Measurements from ENCODE around the gene EID2. TPM values are rescaled to one million over a fixed set of nuclear protein-coding genes. Genes with fewer than 3 reads are reported as not detected.

Gene EID2
- total and polyA plus RNA-seq, 10 donors = 7.9 to 17.7 (median 13.7) TPM

DNA sequence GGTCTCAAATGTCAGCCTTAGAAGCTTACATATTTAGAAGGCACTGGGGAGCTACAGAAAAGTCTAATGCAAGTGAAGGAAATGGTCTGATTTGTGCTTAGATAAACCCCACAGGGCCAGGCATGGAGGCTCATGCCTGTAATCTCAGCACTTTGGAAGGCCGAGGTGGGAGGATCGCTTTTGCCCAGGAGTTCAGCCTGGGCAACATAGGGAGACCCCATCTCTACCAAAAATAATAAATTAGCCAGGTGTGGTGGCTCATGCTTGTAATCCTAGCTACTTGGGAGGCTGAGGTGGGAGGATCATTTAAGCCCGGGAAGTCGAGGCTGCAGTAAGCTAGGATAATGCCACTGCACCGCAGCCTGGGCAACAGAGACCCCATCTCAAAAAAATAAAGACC lies 43.9 kb downstream of the EID2 start:
- Histone ChIP-seq H3K27me3 (replicated peaks in 1 of 7) (peaks cover 3 to 58% (median 33%) of the 10 kb centered on the region in 7 donors), H3K36me3 (peaks cover 0 to 13% (median 9%) of the 10 kb centered on the region in 6 donors), H3K27ac (no peak overlapping the region), H3K9me3 (no peaks in the 10 kb centered on the region), H3K4me3 (no peak overlapping the region), H3K4me1 (peaks cover 14 to 23% (median 21%) of the 10 kb centered on the region in 6 donors)
- intact Hi-C loops (cut with DNase I; ENCODE audit: low total_unique reads) = no loop called here
- WGBS, 5 donors = 83 to 94% (median 85%) methylated on average over 5 of the region's 5 CpGs
- no peak for DNase-seq
- TF ChIP-seq, protein P1, sequence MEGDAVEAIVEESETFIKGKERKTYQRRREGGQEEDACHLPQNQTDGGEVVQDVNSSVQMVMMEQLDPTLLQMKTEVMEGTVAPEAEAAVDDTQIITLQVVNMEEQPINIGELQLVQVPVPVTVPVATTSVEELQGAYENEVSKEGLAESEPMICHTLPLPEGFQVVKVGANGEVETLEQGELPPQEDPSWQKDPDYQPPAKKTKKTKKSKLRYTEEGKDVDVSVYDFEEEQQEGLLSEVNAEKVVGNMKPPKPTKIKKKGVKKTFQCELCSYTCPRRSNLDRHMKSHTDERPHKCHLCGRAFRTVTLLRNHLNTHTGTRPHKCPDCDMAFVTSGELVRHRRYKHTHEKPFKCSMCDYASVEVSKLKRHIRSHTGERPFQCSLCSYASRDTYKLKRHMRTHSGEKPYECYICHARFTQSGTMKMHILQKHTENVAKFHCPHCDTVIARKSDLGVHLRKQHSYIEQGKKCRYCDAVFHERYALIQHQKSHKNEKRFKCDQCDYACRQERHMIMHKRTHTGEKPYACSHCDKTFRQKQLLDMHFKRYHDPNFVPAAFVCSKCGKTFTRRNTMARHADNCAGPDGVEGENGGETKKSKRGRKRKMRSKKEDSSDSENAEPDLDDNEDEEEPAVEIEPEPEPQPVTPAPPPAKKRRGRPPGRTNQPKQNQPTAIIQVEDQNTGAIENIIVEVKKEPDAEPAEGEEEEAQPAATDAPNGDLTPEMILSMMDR (IDR thresholded peaks at IDR 0.05 in 8 of 11, conservative IDR thresholded peaks at IDR 0.05 in 3 of 11) = no peak
- TF ChIP-seq POLR2A (IDR thresholded peaks at IDR 0.05) (no peak), POLR2AphosphoS5 (IDR thresholded peaks at IDR 0.05) (no peak)

DNA sequence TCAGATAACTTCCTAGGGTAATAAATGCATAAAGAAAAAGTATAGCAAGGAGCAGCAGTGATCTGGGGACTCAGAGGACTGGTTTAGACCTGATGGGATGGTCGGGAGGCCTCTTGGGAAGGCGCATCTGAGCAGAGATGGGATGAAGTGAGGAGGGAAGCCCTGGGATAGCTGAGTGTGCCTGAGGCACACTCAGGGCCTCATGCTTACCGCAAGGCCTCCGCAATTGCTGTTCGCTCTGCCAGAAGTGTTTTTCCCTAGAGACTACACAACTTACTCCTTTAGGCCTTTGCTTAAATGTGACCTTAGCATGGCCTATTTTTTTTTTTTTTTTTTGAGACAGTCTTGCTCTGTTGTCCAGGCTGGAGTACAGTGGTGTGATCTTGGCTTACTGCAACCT lies 45.3 kb downstream of the EID2 start:
- 86 to 91% (median 90%) methylated on average over 5 of the region's 5 CpGs for WGBS, 5 donors
- DNase-seq = no peak
- H3K9me3 ChIP-seq = no peaks in the 10 kb centered on the region
- intact Hi-C loops (cut with DNase I; ENCODE audit: low total_unique reads) = no loop called here
- H3K4me1 ChIP-seq = peaks cover 14 to 23% (median 20%) of the 10 kb centered on the region in 6 donors
- no peak overlapping the region for H3K4me3 ChIP-seq
- no peak overlapping the region for H3K27ac ChIP-seq
- H3K27me3 ChIP-seq (replicated peaks in 1 of 7) = peaks cover 3 to 44% (median 26%) of the 10 kb centered on the region in 7 donors
- TF ChIP-seq POLR2A (IDR thresholded peaks at IDR 0.05) = no peak
- peaks cover 0 to 27% (median 23%) of the 10 kb centered on the region in 6 donors for H3K36me3 ChIP-seq

DNA sequence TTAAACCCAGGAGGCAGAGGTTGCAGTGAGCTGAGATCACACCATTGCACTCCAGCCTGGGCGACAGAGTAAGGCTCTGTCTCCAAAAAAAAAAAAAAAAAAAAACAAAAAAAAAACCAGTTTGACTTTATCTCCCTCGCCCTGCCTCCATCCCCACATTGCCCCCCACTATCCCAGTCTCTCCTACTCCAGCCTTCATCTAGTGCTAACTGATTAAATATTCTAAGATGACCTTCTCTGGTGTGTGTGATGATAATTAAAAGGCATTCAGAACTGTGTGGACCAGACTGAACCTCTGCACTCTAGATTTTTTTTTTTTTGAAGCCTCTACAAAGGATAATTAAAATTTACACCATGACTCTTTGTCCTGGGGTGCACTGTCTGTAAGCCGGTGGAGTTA lies 47.2 kb downstream of the EID2 start:
- 88 to 94% (median 91%) methylated on average over 2 to 3 of the region's 3 CpGs for WGBS, 5 donors
- Histone ChIP-seq H3K27me3 (replicated peaks in 1 of 7) (peaks cover 0 to 25% (median 8%) of the 10 kb centered on the region in 7 donors), H3K27ac (no peak overlapping the region), H3K36me3 (peaks cover 3 to 46% (median 41%) of the 10 kb centered on the region in 6 donors), H3K4me3 (no peak overlapping the region), H3K4me1 (peaks cover 2 to 5% (median 2%) of the 10 kb centered on the region in 6 donors), H3K9me3 (no peaks in the 10 kb centered on the region)
- no peak for DNase-seq
- TF ChIP-seq, protein P1 (IDR thresholded peaks at IDR 0.05 in 8 of 11, conservative IDR thresholded peaks at IDR 0.05 in 3 of 11) = no peak
- TF ChIP-seq POLR2AphosphoS5 (IDR thresholded peaks at IDR 0.05) = no peak
- no peak for TF ChIP-seq POLR2A (IDR thresholded peaks at IDR 0.05)
- intact Hi-C loops (cut with DNase I; ENCODE audit: low total_unique reads) = no loop called here

DNA sequence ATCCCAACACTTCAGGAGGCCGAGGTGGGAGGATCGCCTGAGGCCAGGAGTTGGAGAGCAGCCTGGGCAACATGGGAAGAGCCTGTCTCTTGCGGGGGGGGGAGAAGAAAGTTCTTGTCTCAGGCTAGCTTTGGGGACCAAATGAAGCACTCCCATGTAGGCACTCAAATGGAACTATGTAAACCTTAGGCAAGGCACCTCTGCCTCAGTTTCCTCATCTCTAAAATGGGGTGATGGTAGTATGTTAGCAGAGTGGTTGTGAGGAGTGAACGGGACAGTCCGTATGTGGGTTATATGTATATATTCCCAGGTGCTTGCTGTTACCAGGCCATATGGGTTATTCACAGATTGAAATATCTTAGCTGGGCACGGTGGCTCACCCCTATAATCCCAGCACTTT lies 47.7 kb downstream of the EID2 start:
- Histone ChIP-seq H3K36me3 (peaks cover 3 to 52% (median 46%) of the 10 kb centered on the region in 6 donors), H3K9me3 (no peaks in the 10 kb centered on the region), H3K27me3 (replicated peaks in 1 of 7) (peaks cover 0 to 20% (median 3%) of the 10 kb centered on the region in 7 donors), H3K4me3 (no peak overlapping the region), H3K27ac (no peak overlapping the region), H3K4me1 (no peaks in the 10 kb centered on the region)
- DNase-seq = no peak
- TF ChIP-seq POLR2AphosphoS5 (IDR thresholded peaks at IDR 0.05) = no peak
- intact Hi-C loops (cut with DNase I; ENCODE audit: low total_unique reads) = no loop called here
- 89 to 99% (median 94%) methylated on average over 6 of the region's 6 CpGs for WGBS, 5 donors

DNA sequence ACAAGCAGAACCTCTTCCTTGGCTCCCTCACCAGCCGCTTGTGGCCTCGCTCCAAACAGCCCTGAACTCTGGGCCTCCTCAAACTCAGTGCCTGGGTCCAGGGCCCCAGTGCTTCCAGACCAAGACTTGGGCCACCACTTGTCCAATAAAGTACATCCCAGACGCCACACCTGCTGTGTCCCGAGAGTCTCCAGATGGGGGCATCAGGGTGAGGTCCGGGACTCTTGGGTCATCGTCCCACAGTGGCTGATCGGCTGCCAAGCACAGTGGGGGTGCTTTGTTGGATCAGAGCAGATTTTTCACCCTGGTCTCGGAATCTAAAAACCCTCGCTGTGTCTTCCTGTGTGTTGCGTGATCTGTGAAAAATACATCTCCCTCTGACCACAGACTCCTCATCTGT lies 50.2 kb downstream of the EID2 start:
- TF ChIP-seq POLR2A (IDR thresholded peaks at IDR 0.05) = no peak
- TF ChIP-seq, protein P1 (IDR thresholded peaks at IDR 0.05 in 8 of 11, conservative IDR thresholded peaks at IDR 0.05 in 3 of 11) = no peak
- TF ChIP-seq POLR2AphosphoS5 (IDR thresholded peaks at IDR 0.05) = no peak
- H3K4me1 ChIP-seq = no peaks in the 10 kb centered on the region
- no peak for DNase-seq
- 86 to 94% (median 89%) methylated on average over 10 of the region's 10 CpGs for WGBS, 5 donors
- H3K36me3 ChIP-seq = peaks cover 3 to 76% (median 67%) of the 10 kb centered on the region in 6 donors
- H3K4me3 ChIP-seq = no peak overlapping the region
- no peak overlapping the region for H3K27ac ChIP-seq
- H3K27me3 ChIP-seq (replicated peaks in 1 of 7) = no peaks in the 10 kb centered on the region
- H3K9me3 ChIP-seq = no peaks in the 10 kb centered on the region
- intact Hi-C loops (cut with DNase I; ENCODE audit: low total_unique reads) = no loop called here

Small RNA genes lying within 50 kb of the gene (small RNA-seq; reads per million reads assigned to genes)
- gene RPS29P24 = 0 reads per million in 4 donors

Other genes with a start within 250 kb of the EID2 start
- gene IFNL1, start 243.8 kb downstream of the EID2 start, total RNA-seq = not detected
- not detected for gene IFNL1, start 243.8 kb downstream of the EID2 start, polyA plus RNA-seq
- 1 to 10 TPM; 2.2 to 6.0 (median 4.6) TPM for gene LRFN1, start 219.3 kb downstream of the EID2 start, total RNA-seq
- gene LRFN1, start 219.3 kb downstream of the EID2 start, polyA plus RNA-seq = 1 to 10 TPM in 1 of 3 donors, under 1 TPM in 2; 0.67 to 1.2 (median 0.99) TPM
- 100 to 1,000 TPM; 178 to 354 (median 288) TPM for gene GMFG, start 204.1 kb downstream of the EID2 start, total RNA-seq
- 100 to 1,000 TPM; 421 to 492 (median 452) TPM for gene GMFG, start 204.1 kb downstream of the EID2 start, polyA plus RNA-seq
- 100 to 1,000 TPM in 1 of 7 donors, 10 to 100 TPM in 6; 66.4 to 108 (median 84.1) TPM for gene SAMD4B, start 197.7 kb downstream of the EID2 start, total RNA-seq
- 10 to 100 TPM; 26.7 to 56.3 (median 42.1) TPM for gene SAMD4B, start 197.7 kb downstream of the EID2 start, polyA plus RNA-seq
- gene PAF1, start 149.1 kb downstream of the EID2 start, total RNA-seq = 10 to 100 TPM; 35.0 to 48.1 (median 39.8) TPM
- gene PAF1, start 149.1 kb downstream of the EID2 start, polyA plus RNA-seq = 10 to 100 TPM; 27.4 to 51.3 (median 35.6) TPM
- gene MED29, start 148.8 kb downstream of the EID2 start, total RNA-seq = 10 to 100 TPM; 25.7 to 45.7 (median 34.6) TPM
- gene MED29, start 148.8 kb downstream of the EID2 start, polyA plus RNA-seq = 10 to 100 TPM; 15.5 to 28.2 (median 20.5) TPM
- gene ZFP36, start 133.3 kb downstream of the EID2 start, total RNA-seq = 100 to 1,000 TPM in 6 of 7 donors, 10 to 100 TPM in 1; 91.5 to 396 (median 191) TPM
- gene ZFP36, start 133.3 kb downstream of the EID2 start, polyA plus RNA-seq = 100 to 1,000 TPM in 1 of 3 donors, 10 to 100 TPM in 2; 63.2 to 117 (median 72.6) TPM
- gene PLEKHG2, start 127.5 kb downstream of the EID2 start, total RNA-seq = 100 to 1,000 TPM in 1 of 7 donors, 10 to 100 TPM in 6; 18.6 to 107 (median 48.4) TPM
- 10 to 100 TPM in 1 of 3 donors, 1 to 10 TPM in 2; 8.9 to 25.8 (median 9.5) TPM for gene PLEKHG2, start 127.5 kb downstream of the EID2 start, polyA plus RNA-seq
- 1,000 to 10,000 TPM; 1,378 to 2,109 (median 1,598) TPM for gene RPS16, start 104.2 kb downstream of the EID2 start, total RNA-seq
- 1,000 to 10,000 TPM; 5,364 to 5,747 (median 5,635) TPM for gene RPS16, start 104.2 kb downstream of the EID2 start, polyA plus RNA-seq
- gene SUPT5H, start 94.6 kb downstream of the EID2 start, total RNA-seq = 100 to 1,000 TPM; 103 to 125 (median 108) TPM
- 100 to 1,000 TPM in 2 of 3 donors, 10 to 100 TPM in 1; 95.8 to 225 (median 198) TPM for gene SUPT5H, start 94.6 kb downstream of the EID2 start, polyA plus RNA-seq
- 10 to 100 TPM; 30.3 to 51.5 (median 41.8) TPM for gene TIMM50, start 59.3 kb downstream of the EID2 start, total RNA-seq
- 10 to 100 TPM; 36.2 to 46.0 (median 40.7) TPM for gene TIMM50, start 59.3 kb downstream of the EID2 start, polyA plus RNA-seq
- under 1 TPM in 2 of 7 donors, not detected in 5; 0.16 to 0.27 TPM for gene DLL3, start 41.2 kb downstream of the EID2 start, total RNA-seq
- under 1 TPM; 0.52 to 0.68 (median 0.58) TPM for gene DLL3, start 41.2 kb downstream of the EID2 start, polyA plus RNA-seq
- not detected for gene SELENOV, start 25.0 kb downstream of the EID2 start, total RNA-seq
- gene SELENOV, start 25.0 kb downstream of the EID2 start, polyA plus RNA-seq = not detected
- gene EID2B, start 7.3 kb downstream of the EID2 start, total RNA-seq = 1 to 10 TPM; 2.0 to 5.3 (median 4.5) TPM
- 1 to 10 TPM; 4.6 to 5.7 (median 5.4) TPM for gene EID2B, start 7.3 kb downstream of the EID2 start, polyA plus RNA-seq
- gene LGALS13, start 62.4 kb upstream of the EID2 start, total RNA-seq = not detected
- gene LGALS13, start 62.4 kb upstream of the EID2 start, polyA plus RNA-seq = not detected
- gene LGALS16, start 115.8 kb upstream of the EID2 start, total RNA-seq = not detected
- not detected for gene LGALS16, start 115.8 kb upstream of the EID2 start, polyA plus RNA-seq
- gene LGALS14, start 164.3 kb upstream of the EID2 start, total RNA-seq = not detected
- gene LGALS14, start 164.3 kb upstream of the EID2 start, polyA plus RNA-seq = not detected
- gene CLC, start 197.9 kb upstream of the EID2 start, total RNA-seq = 10 to 100 TPM in 3 of 7 donors, 1 to 10 TPM in 3, not detected in 1; 3.1 to 20.1 (median 10.3) TPM
- gene CLC, start 197.9 kb upstream of the EID2 start, polyA plus RNA-seq = 1 to 10 TPM; 2.7 to 4.9 (median 3.0) TPM
- gene LEUTX, start 238.7 kb upstream of the EID2 start, total RNA-seq = not detected
- gene LEUTX, start 238.7 kb upstream of the EID2 start, polyA plus RNA-seq = not detected

All from spleen (tissue), 11 donors.